PC-9 (cell line): Measurements from ENCODE around the gene COL4A2. TPM values are rescaled to one million over a fixed set of nuclear protein-coding genes. Genes with fewer than 3 reads are reported as not detected.

Source experiments
- BruUV-seq: library from RNA; stranded (reverse); fragments of 400-500 nt; replicated peaks from 2 replicates; lab custom pipeline; 2021; lab: Mats Ljungman, UMichigan
- CTCF ChIA-PET: fragments of 300-600 bp; sonication (Branson Sonifier 250); formaldehyde crosslinking; loops from one replicate; lab custom pipeline; 2022; ENCODE audit warnings: antibody characterized with exemption; lab: Charles Lee
- POLR2A ChIA-PET: fragments of 300-600 bp; sonication (Branson Sonifier 250); formaldehyde crosslinking; loops from one replicate; lab custom pipeline; 2022; ENCODE audit warnings: antibody characterized with exemption; ENCODE audit not compliant: unreplicated experiment; lab: Charles Lee
- DNase-seq, 2 experiments: peaks; one replicate each; pipeline versions ENCODE4 v3.0.0 to v3.0.0-alpha.2; 2015 to 2022; ENCODE audit warnings: mixed read lengths in 1 of 2
- H2AFZ ChIP-seq: fragments of 200-600 bp; sonication (generic); 2 replicates; pipeline ENCODE4 v1.8.1; 2017; ENCODE audit warnings: antibody characterized with exemption
- H3F3A ChIP-seq: fragments of 200-600 bp; sonication (generic); 2 replicates; pipeline ENCODE4 v1.8.1; 2017; ENCODE audit warnings: antibody characterized with exemption, mild to moderate bottlenecking, low read depth; ENCODE audit not compliant: insufficient read depth
- H3K27ac ChIP-seq: fragments of 200-600 bp; sonication (generic); 2 replicates; pipeline ENCODE4 v1.6.1; 2016; ENCODE audit warnings: mixed run types
- H3K27me3 ChIP-seq: fragments of 200-600 bp; sonication (generic); 2 replicates; pipeline ENCODE4 v1.6.1; 2016; ENCODE audit warnings: low read depth, mixed run types; ENCODE audit not compliant: insufficient read depth
- H3K36me3 ChIP-seq: fragments of 200-600 bp; sonication (generic); 2 replicates; pipeline ENCODE4 v1.6.1; 2016; ENCODE audit warnings: low read depth, mixed run types
- H3K4me1 ChIP-seq: fragments of 200-600 bp; sonication (generic); replicated peaks from 2 replicates; pipeline ENCODE4 v1.6.1; 2016; ENCODE audit warnings: mixed run types; ENCODE audit not compliant: insufficient read depth
- H3K4me2 ChIP-seq: fragments of 200-600 bp; sonication (generic); 2 replicates; pipeline ENCODE4 v1.6.1; 2017; ENCODE audit warnings: mixed run types
- H3K4me3 ChIP-seq: fragments of 200-600 bp; sonication (generic); 2 replicates; pipeline ENCODE4 v1.6.1; 2016; ENCODE audit warnings: mixed run types
- H3K79me2 ChIP-seq: fragments of 200-600 bp; sonication (generic); 2 replicates; pipeline ENCODE4 v1.6.1; 2017; ENCODE audit warnings: low read depth, mixed run types
- H3K9me2 ChIP-seq: fragments of 200-600 bp; sonication (generic); 2 replicates; pipeline ENCODE4 v1.8.1; 2017; ENCODE audit warnings: mild to moderate bottlenecking; ENCODE audit not compliant: insufficient read depth
- H3K9me3 ChIP-seq: fragments of 200-600 bp; sonication (generic); 2 replicates; pipeline ENCODE4 v1.8.1; 2016; ENCODE audit warnings: low read depth; ENCODE audit not compliant: insufficient read depth
- H4K20me1 ChIP-seq: fragments of 200-600 bp; sonication (generic); 2 replicates; pipeline ENCODE4 v1.8.1; 2017; ENCODE audit not compliant: insufficient read depth
- EZH2 ChIP-seq: fragments of 200-600 bp; sonication (generic); IDR thresholded peaks from 2 replicates; pipeline ENCODE4 v1.8.0; 2017; ENCODE audit warnings: antibody characterized with exemption, low read depth
- intact Hi-C: fragments of 100-400 bp; cut with micrococcal nuclease; formaldehyde crosslinking; loops from one replicate; pipeline ENCODE4 v1.10.0; 2022; ENCODE audit not compliant: unreplicated experiment
- total RNA-seq: library from RNA; stranded (reverse); gene quantifications from 2 replicates; pipeline ENCODE4 v1.2.3, GENCODE V29; 2021
- TF ChIP-seq, protein P1 (sequence below): fragments of 200-600 bp; sonication (generic); conservative IDR thresholded peaks from 2 replicates; pipeline ENCODE4 v1.6.1; 2017; ENCODE audit warnings: mixed run types, antibody characterized with exemption, mild to moderate bottlenecking, moderate library complexity

The COL4A2 gene
- total RNA-seq, 1 experiment from 2014 or later: 1.2 TPM

DNA sequence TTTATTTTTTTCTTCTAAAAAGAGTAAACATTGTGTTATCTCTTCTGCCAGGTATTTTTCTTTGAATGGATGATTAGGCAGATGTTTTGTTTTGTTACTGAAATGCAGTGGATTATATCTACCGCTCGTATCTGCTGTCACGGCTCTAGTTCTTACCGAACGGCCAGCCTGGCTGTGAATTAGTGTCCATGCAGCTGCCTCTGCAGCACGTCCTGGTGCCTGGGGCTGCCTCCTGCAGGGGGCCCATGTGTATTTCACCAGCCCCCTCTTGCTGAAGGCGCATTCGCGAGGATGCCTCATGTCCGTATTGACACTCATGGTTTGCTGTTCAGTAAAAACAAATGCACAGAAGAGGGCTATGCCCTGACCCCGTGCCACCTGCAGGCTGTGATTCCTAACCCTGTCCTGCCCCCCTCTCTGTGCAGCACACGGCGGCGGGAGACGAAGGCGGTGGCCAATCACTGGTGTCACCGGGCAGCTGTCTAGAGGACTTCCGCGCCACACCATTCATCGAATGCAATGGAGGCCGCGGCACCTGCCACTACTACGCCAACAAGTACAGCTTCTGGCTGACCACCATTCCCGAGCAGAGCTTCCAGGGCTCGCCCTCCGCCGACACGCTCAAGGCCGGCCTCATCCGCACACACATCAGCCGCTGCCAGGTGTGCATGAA, 204.6 kb downstream of the COL4A2 start:
- Histone ChIP-seq H3K27me3 (no peaks in the 10 kb centered on the region), H3K79me2 (no peaks in the 10 kb centered on the region), H3K27ac (no peak overlapping the region), H3K4me2 (no peak overlapping the region), H3F3A (peaks cover 29% of the 10 kb centered on the region), H3K4me3 (no peak overlapping the region), H2AFZ (no peak overlapping the region), H3K36me3 (no peaks in the 10 kb centered on the region), H3K9me3 (no peaks in the 10 kb centered on the region), H3K9me2 (no peaks in the 10 kb centered on the region), H3K4me1 (peaks cover 23% of the 10 kb centered on the region), H4K20me1 (no peaks in the 10 kb centered on the region)
- no peak for DNase-seq
- intact Hi-C loops: no loop called here
- BruUV-seq: no TSS peak
- CTCF ChIA-PET: no interaction called here
- no peak for TF ChIP-seq EZH2
- TF ChIP-seq, protein P1, sequence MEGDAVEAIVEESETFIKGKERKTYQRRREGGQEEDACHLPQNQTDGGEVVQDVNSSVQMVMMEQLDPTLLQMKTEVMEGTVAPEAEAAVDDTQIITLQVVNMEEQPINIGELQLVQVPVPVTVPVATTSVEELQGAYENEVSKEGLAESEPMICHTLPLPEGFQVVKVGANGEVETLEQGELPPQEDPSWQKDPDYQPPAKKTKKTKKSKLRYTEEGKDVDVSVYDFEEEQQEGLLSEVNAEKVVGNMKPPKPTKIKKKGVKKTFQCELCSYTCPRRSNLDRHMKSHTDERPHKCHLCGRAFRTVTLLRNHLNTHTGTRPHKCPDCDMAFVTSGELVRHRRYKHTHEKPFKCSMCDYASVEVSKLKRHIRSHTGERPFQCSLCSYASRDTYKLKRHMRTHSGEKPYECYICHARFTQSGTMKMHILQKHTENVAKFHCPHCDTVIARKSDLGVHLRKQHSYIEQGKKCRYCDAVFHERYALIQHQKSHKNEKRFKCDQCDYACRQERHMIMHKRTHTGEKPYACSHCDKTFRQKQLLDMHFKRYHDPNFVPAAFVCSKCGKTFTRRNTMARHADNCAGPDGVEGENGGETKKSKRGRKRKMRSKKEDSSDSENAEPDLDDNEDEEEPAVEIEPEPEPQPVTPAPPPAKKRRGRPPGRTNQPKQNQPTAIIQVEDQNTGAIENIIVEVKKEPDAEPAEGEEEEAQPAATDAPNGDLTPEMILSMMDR: no peak
- POLR2A ChIA-PET: interaction anchor here (0.7 kb wide), 1 partner anchor 82 kb away, joined by 3 read pairs; no protein-coding TSS in a partner anchor

DNA sequence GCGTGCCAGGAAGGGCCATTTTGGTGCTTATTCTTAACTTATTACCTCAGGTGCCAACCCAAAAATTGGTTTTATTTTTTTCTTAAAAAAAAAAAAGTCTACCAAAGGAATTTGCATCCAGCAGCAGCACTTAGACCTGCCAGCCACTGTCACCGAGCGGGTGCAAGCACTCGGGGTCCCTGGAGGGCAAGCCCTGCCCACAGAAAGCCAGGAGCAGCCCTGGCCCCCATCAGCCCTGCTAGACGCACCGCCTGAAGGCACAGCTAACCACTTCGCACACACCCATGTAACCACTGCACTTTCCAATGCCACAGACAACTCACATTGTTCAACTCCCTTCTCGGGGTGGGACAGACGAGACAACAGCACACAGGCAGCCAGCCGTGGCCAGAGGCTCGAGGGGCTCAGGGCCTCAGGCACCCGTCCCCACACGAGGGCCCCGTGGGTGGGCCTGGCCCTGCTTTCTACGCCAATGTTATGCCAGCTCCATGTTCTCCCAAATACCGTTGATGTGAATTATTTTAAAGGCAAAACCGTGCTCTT, 205.2 kb downstream of the COL4A2 start:
- H3K4me1 ChIP-seq: peaks cover 20% of the 10 kb centered on the region
- no peak for DNase-seq
- no peaks in the 10 kb centered on the region for H3K36me3 ChIP-seq
- no peak overlapping the region for H3K4me2 ChIP-seq
- no peaks in the 10 kb centered on the region for H3K27me3 ChIP-seq
- ChIA-PET CTCF (no interaction called here), POLR2A (interaction anchor here (0.7 kb wide), 1 partner anchor 81 kb away, joined by 3 read pairs; no protein-coding TSS in a partner anchor)
- H4K20me1 ChIP-seq: no peaks in the 10 kb centered on the region
- H3K79me2 ChIP-seq: no peaks in the 10 kb centered on the region
- intact Hi-C loops: no loop called here
- no TSS peak for BruUV-seq
- no peaks in the 10 kb centered on the region for H3K9me3 ChIP-seq
- H3K27ac ChIP-seq: no peak overlapping the region
- H3K9me2 ChIP-seq: no peaks in the 10 kb centered on the region
- H2AFZ ChIP-seq: no peak overlapping the region
- H3K4me3 ChIP-seq: no peak overlapping the region
- H3F3A ChIP-seq: peaks cover 25% of the 10 kb centered on the region
- TF ChIP-seq, protein P1: no peak
- no peak for TF ChIP-seq EZH2

DNA sequence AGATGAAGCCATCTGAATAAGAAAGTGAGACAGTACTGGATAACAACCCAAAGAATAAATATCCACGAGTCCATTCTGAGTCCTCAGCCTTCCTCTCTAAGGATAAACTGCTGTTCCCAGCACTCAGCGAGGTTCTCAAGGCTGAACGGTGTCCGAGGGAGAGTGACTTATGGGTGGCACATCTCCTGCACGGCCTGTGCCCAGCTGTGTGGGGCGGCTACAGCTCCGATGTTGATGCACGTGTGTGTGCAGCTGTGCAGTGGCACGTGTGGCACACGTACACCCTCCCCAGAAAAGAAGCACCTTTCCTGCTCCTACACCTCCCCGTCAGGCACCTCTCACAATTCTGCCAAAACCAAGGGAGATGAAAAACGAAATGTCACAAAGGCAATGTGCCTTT, 209.4 kb downstream of the COL4A2 start:
- ChIA-PET POLR2A (no interaction called here), CTCF (no interaction called here)
- Histone ChIP-seq H3K79me2 (no peaks in the 10 kb centered on the region), H3K27ac (no peak overlapping the region), H3K9me3 (no peaks in the 10 kb centered on the region), H3F3A (peaks cover 24% of the 10 kb centered on the region), H3K4me1 (peaks cover 20% of the 10 kb centered on the region), H3K36me3 (no peaks in the 10 kb centered on the region), H3K27me3 (no peaks in the 10 kb centered on the region), H3K4me2 (no peak overlapping the region), H4K20me1 (no peaks in the 10 kb centered on the region), H3K4me3 (no peak overlapping the region), H3K9me2 (no peaks in the 10 kb centered on the region), H2AFZ (no peak overlapping the region)
- no TSS peak for BruUV-seq
- intact Hi-C loops: no loop called here
- TF ChIP-seq, protein P1: no peak
- no peak for TF ChIP-seq EZH2
- no peak for DNase-seq
